IMR-90 (cell line): ENCODE measurements around the gene NLRC3.

Experiments
- CTCF ChIP-seq: conservative IDR thresholded peaks from 2 replicates; pipeline ENCODE4 v1.5.1; 2012; ENCODE audit warnings: mild to moderate bottlenecking, low read depth, low read length, improper control_type of control experiment
- USF2 ChIP-seq: fragments of 150-350 bp; IDR thresholded peaks from 2 replicates; pipeline ENCODE4 v1.6.1; 2017; ENCODE audit warnings: mild to moderate bottlenecking, antibody characterized with exemption, low read length, low read depth

DNA sequence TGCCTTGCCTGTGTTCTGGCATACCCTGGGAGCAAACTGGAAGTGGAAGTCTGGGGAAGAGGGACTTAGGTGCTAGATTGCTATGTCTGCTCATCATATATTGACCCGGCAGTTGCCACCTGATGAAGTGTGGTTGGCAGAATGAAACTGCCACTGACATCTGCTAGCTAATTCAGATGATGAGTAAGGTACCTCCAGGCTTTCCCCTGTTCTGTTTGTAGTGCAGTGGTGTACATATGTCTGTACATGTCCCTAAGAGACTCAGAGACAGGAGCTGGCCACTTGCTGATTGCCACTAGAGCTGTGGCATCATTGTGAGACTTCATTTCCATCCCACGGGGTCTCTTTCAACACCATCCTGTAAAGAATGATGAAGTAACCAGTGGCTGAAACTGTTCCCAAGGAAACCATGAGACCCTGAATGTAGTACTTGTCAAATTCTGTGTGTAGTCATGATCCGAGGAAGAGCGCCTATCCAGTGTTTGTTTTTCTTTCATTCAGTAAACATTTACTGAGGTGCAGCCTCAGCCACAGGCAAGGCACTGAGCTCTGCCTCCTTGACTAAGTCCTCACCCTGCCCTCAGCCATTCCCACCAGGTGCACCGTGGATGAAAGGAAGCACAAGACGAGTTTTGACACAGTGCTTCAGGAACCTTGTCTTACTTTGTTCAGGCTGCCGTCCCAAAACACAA, 63.2 kb downstream of the NLRC3 start:
- TF ChIP-seq USF2 (no peak), CTCF (no peak)
